Measurements from ENCODE around the gene GTPBP1. TPM values are rescaled to one million over a fixed set of nuclear protein-coding genes. Genes with fewer than 3 reads are reported as not detected.

GTPBP1 gene
- total RNA-seq = 10 to 100 TPM; 23.0 to 53.2 (median 34.2) TPM
- polyA plus RNA-seq = 10 to 100 TPM; 13.5 to 18.4 TPM
- long read RNA-seq, donor 1, full-length matches to known transcripts = 1 of 11 reads
- long read RNA-seq, donor 1, partial matches to known transcripts = 7 of 11 reads
- long read RNA-seq, donor 1, other reads (novel, unspliced or antisense) = 3 of 11 reads
- long read RNA-seq, donor 2, full-length matches to known transcripts = 1 of 17 reads
- long read RNA-seq, donor 2, partial matches to known transcripts = 5 of 17 reads
- long read RNA-seq, donor 2, other reads (novel, unspliced or antisense) = 11 of 17 reads
- long read RNA-seq, donor 3, full-length matches to known transcripts = 1 of 51 reads
- long read RNA-seq, donor 3, partial matches to known transcripts = 37 of 51 reads
- long read RNA-seq, donor 3, other reads (novel, unspliced or antisense) = 13 of 51 reads

DNA sequence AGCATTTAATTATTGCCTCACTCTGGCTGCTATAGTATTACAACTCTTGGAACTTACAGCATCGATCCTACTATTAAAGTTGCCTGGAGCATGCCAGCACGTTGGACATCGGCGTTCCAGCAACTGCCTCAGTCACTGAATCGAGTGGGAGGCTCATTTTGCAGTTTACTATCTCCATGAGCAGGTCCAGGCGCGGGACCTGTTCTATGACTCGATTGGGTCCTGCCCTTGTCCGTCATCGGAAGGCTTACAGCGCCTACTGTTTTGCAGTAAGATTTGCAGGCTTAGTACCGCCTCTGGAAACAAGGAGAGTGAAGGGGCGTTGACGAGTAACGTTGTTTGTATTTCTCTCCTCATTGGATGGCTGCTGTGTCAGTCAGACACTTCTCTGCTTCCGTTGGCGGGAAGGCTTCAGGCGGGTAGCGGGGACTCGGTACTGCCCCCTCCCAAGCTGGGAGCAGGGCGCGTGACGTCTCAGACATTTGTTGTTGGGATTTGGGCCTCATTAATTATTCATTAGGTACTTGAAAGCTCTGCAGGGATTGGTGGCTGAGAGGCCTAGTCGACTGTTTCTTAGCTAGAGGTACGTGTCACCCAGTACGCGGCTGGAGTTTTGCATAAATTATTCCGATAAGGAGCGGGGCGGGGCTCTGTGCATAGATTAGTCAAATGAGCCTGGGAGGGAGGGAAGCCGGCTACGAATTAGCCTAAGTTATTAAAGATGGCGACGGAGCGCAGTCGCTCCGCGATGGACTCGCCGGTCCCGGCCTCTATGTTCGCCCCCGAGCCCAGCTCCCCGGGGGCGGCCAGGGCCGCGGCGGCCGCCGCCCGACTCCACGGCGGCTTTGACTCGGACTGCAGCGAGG lies at the start of gene GTPBP1:
GTPBP1 (plus strand) TSS at position 710 of the 866 bp plus-strand sequence; CDS start at position 722, 12 bp downstream.
- Histone ChIP-seq H3K27ac (peak within 1 kb of the TSS; percentile 86 to 98 (median 95)), H3K9me3 (no peaks in the 10 kb centered on the region), H3K36me3 (peaks cover 0 to 17% (median 7%) of the 10 kb centered on the region in 9 donors), H3K27me3 (no peaks in the 10 kb centered on the region), H3K4me1 (peaks cover 12 to 55% (median 51%) of the 10 kb centered on the region in 9 donors), H3K4me3 (peak within 1 kb of the TSS; percentile 74 to 98 (median 88))
- intact Hi-C loops (cut with DNase I) = loop anchor here in 5 of 10 donors (1.0 to 10.0 kb wide), 5 partner anchors 47 to 201 kb away; partner anchors contain the start of genes SUN2 (in 2 of the 5), CBY1 (in 1 of the 5), DDX17 (in 1 of the 5) and FAM227A (in 1 of the 5)
- DNase-seq (peak; percentile 95 to 100), ATAC-seq (peak; percentile 87 to 95 (median 94))
- TF ChIP-seq, protein P1, sequence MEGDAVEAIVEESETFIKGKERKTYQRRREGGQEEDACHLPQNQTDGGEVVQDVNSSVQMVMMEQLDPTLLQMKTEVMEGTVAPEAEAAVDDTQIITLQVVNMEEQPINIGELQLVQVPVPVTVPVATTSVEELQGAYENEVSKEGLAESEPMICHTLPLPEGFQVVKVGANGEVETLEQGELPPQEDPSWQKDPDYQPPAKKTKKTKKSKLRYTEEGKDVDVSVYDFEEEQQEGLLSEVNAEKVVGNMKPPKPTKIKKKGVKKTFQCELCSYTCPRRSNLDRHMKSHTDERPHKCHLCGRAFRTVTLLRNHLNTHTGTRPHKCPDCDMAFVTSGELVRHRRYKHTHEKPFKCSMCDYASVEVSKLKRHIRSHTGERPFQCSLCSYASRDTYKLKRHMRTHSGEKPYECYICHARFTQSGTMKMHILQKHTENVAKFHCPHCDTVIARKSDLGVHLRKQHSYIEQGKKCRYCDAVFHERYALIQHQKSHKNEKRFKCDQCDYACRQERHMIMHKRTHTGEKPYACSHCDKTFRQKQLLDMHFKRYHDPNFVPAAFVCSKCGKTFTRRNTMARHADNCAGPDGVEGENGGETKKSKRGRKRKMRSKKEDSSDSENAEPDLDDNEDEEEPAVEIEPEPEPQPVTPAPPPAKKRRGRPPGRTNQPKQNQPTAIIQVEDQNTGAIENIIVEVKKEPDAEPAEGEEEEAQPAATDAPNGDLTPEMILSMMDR (IDR thresholded peaks at IDR 0.05) = peak in 2 of 9 donors; percentile 28 to 35
- WGBS, 2 donors = 0% methylated on average over 54 to 55 of the region's 55 CpGs

DNA sequence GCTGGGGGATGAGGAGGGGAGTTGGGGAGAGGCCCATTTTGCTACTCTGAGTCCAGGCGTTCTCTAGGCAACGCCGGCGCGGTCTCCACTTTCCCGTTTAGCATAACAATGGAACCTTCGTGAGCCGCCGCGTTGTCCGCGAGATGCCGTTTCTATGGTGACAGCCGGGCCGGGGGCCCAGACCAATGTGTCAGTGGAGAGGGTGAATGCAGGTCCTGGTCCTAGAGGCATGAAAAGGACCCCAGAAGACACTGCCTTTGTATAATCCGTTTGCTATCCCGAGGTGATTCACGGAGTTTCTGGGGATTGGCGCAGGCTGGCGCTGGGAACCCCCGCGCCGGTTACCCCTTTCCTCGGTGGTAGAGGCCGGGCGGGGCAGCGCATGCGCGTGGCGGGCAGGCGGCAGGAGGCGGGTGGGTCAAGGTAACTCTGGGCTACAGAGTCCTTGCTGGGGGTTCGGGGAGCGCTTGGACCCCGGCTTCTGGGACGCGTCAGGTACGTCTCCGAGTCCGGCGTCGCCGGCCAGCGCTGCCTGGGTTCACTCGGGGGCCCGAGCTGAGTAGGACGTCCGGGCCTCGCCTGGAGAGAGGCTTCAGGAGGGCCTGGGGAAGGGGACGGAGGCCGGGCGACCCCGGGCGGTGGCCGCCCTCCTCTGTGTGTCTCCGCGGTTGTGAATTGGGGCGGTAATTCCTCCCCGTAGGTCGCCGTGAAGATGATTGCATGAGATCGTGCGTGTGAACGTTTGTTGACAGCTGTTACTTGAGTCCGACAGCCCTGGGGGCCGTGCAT lies 49.3 kb upstream of the GTPBP1 start, which contains the start of the genes CBY1 and FAM227A:
CBY1 (plus strand) TSS at position 383 of the 789 bp plus-strand sequence. CDS start 11,417 bp downstream, outside the sequence.
FAM227A (minus strand) TSS at position 137 of the 789 bp plus-strand sequence. CDS start 6,224 bp downstream, outside the sequence.
- DNase-seq (peak; percentile 88 to 90), ATAC-seq (peak; percentile 95 to 98 (median 97))
- H3K27ac ChIP-seq = peak within 1 kb of the TSS; percentile 83 to 99 (median 96)
- H3K4me3 ChIP-seq = peak within 1 kb of the TSS; percentile 66 to 98 (median 89)
- H3K27me3 ChIP-seq = no peaks in the 10 kb centered on the region
- H3K4me1 ChIP-seq = peaks cover 3 to 26% (median 19%) of the 10 kb centered on the region in 9 donors
- 0 to 1% methylated on average over 66 of the region's 66 CpGs for WGBS, 2 donors
- H3K36me3 ChIP-seq = peaks cover 0 to 10% (median 0%) of the 10 kb centered on the region in 9 donors
- TF ChIP-seq, protein P1 (IDR thresholded peaks at IDR 0.05) = peak in 3 of 9 donors; percentile 8 to 16 (median 16)
- intact Hi-C loops (cut with DNase I) = loop anchor here in 2 of 10 donors (1.0 to 10.0 kb wide), 2 partner anchors 49 to 152 kb away; partner anchors contain the start of genes DDX17 (in 1 of the 2) and GTPBP1 (in 1 of the 2)
- H3K9me3 ChIP-seq = no peaks in the 10 kb centered on the region

- no peaks in the 10 kb centered on the region for H3K27me3 ChIP-seq
Observed at GRCh38 chr22:38657045-38657909, 48.5 kb upstream of the GTPBP1 start.

More at GRCh38 chr22:38657045-38657909, 48.5 kb upstream of the GTPBP1 start:
- Histone ChIP-seq H3K36me3 (peaks cover 0 to 15% (median 0%) of the 10 kb centered on the region in 9 donors), H3K4me3 (peak overlapping the region; percentile 66 to 98 (median 89)), H3K27ac (peak overlapping the region in 9 of 10 donors; percentile 83 to 99 (median 96)), H3K9me3 (no peaks in the 10 kb centered on the region), H3K4me1 (peaks cover 3 to 26% (median 19%) of the 10 kb centered on the region in 9 donors)
- WGBS, 2 donors = 9 to 11% methylated on average over 16 of the region's 16 CpGs
- intact Hi-C loops (cut with DNase I) = loop anchor here in 1 of 10 donors (10.0 kb wide), 1 partner anchor 152 kb away; the partner anchor contains the start of gene DDX17
- DNase-seq = no peak
- TF ChIP-seq, protein P1 (IDR thresholded peaks at IDR 0.05) = peak in 1 of 9 donors; percentile 1
- no peak for ATAC-seq
